22Rv1 (cell line): ENCODE data around the gene ARHGEF10L.

Source experiments
- H3K27ac ChIP-seq: fragments of 450-650 bp; 2 replicates; pipeline ENCODE4 v1.5.1; 2017
- ZFX ChIP-seq: fragments of 450-650 bp; IDR thresholded peaks from 2 replicates; pipeline ENCODE4 v1.6.1; 2017; ENCODE audit warnings: antibody characterized with exemption, borderline replicate concordance
- TF ChIP-seq, protein P1 (sequence below): fragments of 450-650 bp; IDR thresholded peaks from 2 replicates; pipeline ENCODE4 v1.5.1; 2017; ENCODE audit warnings: mild to moderate bottlenecking

ARHGEF10L gene

DNA sequence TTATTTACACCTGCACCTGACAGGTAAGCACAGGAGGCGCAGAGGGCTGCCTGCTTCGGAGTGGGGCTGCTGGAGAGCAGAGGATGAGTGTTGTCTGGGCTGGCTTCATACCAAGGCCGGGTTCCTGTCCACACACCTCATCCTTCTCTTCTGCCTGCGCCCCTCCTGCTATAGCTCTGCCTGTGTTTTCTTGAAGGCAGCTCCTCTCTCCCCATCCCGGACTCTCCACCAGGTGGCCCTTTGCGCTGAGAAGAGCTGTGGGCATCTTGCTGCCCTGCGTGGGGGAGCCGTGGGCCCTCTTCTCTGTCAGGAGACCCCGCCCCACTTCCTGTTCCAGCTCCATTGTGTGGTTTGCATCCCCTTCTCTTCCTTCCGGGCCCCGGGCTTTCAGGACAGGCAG lies 35.0 kb downstream of the ARHGEF10L start:
- TF ChIP-seq ZFX: no peak
- TF ChIP-seq, protein P1, sequence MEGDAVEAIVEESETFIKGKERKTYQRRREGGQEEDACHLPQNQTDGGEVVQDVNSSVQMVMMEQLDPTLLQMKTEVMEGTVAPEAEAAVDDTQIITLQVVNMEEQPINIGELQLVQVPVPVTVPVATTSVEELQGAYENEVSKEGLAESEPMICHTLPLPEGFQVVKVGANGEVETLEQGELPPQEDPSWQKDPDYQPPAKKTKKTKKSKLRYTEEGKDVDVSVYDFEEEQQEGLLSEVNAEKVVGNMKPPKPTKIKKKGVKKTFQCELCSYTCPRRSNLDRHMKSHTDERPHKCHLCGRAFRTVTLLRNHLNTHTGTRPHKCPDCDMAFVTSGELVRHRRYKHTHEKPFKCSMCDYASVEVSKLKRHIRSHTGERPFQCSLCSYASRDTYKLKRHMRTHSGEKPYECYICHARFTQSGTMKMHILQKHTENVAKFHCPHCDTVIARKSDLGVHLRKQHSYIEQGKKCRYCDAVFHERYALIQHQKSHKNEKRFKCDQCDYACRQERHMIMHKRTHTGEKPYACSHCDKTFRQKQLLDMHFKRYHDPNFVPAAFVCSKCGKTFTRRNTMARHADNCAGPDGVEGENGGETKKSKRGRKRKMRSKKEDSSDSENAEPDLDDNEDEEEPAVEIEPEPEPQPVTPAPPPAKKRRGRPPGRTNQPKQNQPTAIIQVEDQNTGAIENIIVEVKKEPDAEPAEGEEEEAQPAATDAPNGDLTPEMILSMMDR: 0 out of 2 replicates have a peak, but pooled peaks have one; percentile 12
- H3K27ac ChIP-seq: no peak overlapping the region

DNA sequence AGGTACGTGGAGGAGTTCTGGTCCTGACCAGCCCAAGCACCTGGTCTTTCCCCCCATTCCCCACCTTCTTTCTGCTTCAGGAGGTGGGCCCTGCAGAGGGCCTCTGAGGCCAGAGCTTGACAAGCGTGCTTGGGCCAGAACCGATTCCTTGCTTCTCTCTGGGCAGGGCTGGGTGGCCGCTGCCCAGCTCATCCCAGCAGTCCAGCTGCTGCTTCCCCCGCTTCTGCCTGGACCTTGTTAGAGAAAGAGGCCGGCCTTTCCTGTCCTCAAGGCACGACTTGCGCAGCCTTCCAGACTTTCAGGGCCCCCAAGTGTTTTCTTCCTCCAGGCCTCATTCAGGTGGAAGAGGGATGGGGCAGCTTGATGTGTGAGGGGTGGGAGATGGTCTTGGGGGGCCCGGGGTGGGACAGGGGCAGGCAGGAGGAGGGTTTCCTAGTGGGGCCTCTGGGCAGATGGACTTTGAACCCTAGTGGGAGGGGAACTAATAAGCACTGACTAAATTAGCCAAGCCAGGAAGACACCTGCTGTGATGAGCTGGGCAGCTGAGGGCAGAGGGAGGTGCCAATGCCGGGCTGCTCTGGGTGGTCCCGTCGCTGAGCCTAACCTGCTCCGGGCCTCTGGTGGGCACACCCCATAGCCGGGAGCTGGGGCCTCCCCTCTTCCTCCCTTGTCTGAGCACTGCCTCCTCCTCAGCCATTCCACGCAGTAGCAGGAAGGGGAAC lies 36.5 kb downstream of the ARHGEF10L start:
- no peak overlapping the region for H3K27ac ChIP-seq
- no peak for TF ChIP-seq ZFX
- TF ChIP-seq, protein P1: no peak

DNA sequence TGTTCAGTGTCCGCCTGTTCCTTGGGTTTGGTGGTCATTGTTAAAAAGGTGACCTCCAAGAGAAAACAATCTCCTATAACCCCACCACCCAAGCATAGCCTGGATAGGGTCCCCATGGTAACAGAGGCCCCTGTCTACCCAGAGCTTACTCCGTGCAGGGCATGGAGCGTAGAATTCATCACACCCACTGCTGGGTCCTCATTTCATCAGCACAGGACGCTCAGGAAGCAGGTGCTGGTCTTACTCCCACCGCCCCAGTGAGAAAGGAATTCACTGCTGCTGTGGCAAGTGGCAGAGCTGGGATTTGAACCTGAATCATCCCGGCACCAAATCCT lies 37.0 kb downstream of the ARHGEF10L start:
- TF ChIP-seq ZFX: no peak
- TF ChIP-seq, protein P1: no peak
- H3K27ac ChIP-seq: no peak overlapping the region

DNA sequence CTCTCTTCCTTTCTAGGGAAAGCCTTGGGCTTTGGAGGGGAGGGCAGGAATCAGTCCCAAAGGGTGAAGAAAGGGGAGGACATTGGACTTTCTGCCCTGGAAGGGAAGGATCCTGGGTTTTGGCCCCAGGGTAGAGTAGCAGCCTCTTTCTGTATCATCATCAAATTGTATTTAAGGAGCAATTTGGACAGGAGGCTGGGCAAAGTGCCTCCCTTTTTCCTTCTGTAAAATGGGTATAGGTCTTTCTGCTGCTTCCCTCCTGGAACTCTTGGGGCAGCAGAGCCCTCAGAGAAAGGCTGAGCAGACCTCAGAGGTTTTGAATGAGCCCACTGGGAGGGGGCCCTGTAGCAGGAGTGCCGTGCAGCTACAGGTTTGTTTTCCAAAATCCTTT lies 38.4 kb downstream of the ARHGEF10L start:
- no peak for TF ChIP-seq ZFX
- TF ChIP-seq, protein P1: no peak

DNA sequence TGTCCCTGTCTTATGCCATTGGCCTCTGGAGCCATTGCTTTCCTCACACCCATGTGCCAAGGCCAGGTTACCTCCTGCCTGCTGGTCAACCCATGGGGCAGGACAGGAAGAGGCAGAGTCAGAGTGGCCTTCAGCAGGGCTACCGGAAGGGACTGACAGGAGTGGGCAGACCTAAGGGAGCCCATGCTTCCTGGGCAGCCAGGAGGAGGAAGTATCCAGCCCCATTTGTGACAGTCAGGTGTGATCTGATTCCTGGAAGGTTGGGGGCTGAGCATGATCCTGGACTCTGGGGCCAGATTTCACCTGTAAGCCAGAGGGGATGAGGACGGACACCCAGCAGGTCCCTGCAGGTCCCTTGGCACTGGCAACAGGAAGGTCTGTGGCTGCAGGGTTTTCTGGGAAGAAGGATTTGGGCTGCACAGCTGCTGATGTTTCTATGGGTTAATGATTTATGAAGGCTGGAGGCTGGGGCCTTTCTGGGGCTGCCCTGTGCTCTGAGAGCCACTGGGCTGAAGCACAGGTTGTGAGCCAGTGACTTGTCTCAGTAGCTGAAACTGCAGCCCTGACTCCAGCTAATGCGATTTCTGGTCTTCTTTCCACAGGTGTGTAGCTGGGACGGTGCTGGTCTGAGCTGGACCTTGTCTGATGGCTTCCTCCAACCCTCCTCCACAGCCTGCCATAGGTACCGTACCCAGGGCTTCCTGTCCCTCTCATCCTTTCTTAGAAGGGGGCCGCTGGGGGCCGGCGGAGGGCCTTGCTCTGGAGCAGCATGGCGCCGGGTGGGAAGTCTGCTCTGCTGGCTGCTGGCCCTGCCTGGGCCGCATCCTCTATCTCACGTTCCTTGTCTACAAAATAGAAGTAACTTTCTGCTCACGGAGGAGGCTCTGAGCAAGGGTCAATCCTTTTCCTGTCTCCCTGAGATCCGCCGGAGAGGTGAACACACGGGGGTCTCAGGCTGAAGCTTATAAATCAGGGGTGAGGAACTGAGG lies 40.7 kb downstream of the ARHGEF10L start:
- H3K27ac ChIP-seq: peak overlapping the region; percentile 89
- no peak for TF ChIP-seq ZFX
- TF ChIP-seq, protein P1: no peak

More for the DNA sequence above, 38.4 kb downstream of the ARHGEF10L start:
- no peak overlapping the region for H3K27ac ChIP-seq

DNA sequence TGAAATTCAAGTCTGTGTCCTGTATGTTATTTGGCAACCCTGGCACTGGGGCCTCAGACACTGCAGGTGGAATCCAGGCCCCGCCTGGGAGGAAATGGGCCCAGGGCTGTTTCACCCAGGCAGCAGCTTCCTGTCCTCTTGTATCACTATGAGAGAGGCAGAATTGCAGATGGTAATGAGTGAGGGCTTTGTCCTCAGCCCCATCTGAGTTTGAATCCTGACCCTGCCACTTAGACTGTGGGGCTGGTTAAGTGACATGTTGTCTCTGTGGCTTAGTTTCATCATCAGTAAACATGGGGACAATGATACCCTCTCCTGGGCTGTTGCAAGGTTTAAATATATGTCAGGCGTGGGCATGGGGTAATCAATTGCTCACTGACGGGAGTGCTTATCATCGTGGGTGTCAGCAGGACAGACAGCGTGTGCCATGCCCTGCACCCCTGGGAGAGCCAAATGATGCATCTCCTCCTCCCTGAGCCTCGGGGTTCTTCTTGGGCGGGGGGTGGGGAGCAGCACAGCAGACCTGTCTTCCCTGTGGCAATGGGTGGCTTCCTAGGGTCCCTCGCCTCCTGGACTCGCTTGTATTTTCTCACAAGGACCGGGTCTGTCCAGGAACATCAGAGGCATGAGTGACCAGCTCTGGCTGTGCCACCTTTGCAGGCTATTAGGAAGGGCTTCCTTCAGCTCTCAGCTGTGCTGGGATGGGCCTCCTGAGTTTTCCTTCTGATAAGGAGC lies 42.1 kb downstream of the ARHGEF10L start:
- TF ChIP-seq, protein P1: no peak
- no peak for TF ChIP-seq ZFX
- peak overlapping the region; percentile 89 for H3K27ac ChIP-seq
